Measurements from ENCODE around the gene KCNJ15.

GRCh38 chr21:38242061-38242460 is 14.7 kb upstream of the KCNJ15 start:
- TF ChIP-seq CTCF (IDR thresholded peaks at IDR 0.05; ENCODE audit: poor library complexity, severe bottlenecking): no peak
- no peak for TF ChIP-seq TAF1 (IDR thresholded peaks at IDR 0.05; ENCODE audit: low read depth)
- TF ChIP-seq RAD21 (conservative IDR thresholded peaks at IDR 0.05): no peak
- TF ChIP-seq POLR2AphosphoS5 (IDR thresholded peaks at IDR 0.05): no peak
- no peak for TF ChIP-seq EZH2 (IDR thresholded peaks at IDR 0.05; ENCODE audit: borderline replicate concordance, insufficient read depth, low read length, poor library complexity, severe bottlenecking)
- TF ChIP-seq EP300 (conservative IDR thresholded peaks at IDR 0.05; ENCODE audit: poor library complexity, severe bottlenecking): no peak
- TF ChIP-seq, protein P1, sequence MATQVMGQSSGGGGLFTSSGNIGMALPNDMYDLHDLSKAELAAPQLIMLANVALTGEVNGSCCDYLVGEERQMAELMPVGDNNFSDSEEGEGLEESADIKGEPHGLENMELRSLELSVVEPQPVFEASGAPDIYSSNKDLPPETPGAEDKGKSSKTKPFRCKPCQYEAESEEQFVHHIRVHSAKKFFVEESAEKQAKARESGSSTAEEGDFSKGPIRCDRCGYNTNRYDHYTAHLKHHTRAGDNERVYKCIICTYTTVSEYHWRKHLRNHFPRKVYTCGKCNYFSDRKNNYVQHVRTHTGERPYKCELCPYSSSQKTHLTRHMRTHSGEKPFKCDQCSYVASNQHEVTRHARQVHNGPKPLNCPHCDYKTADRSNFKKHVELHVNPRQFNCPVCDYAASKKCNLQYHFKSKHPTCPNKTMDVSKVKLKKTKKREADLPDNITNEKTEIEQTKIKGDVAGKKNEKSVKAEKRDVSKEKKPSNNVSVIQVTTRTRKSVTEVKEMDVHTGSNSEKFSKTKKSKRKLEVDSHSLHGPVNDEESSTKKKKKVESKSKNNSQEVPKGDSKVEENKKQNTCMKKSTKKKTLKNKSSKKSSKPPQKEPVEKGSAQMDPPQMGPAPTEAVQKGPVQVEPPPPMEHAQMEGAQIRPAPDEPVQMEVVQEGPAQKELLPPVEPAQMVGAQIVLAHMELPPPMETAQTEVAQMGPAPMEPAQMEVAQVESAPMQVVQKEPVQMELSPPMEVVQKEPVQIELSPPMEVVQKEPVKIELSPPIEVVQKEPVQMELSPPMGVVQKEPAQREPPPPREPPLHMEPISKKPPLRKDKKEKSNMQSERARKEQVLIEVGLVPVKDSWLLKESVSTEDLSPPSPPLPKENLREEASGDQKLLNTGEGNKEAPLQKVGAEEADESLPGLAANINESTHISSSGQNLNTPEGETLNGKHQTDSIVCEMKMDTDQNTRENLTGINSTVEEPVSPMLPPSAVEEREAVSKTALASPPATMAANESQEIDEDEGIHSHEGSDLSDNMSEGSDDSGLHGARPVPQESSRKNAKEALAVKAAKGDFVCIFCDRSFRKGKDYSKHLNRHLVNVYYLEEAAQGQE (IDR thresholded peaks at IDR 0.05; ENCODE audit: borderline replicate concordance): no peak
- TF ChIP-seq SMC3 (conservative IDR thresholded peaks at IDR 0.05; ENCODE audit: poor library complexity): no peak
